IPS-11a (cell line): ENCODE data around the gene PIK3R2.
A peak's percentile ranks its signal among the peaks of the same experiment; 100 is the strongest.
"Not testable (repeated sequence)": the region's sequence is repeated elsewhere in the genome, so short reads cannot be mapped to it uniquely, and the experiment has no call there.

Experiments
- H3K4me3 ChIP-seq: one replicate; pipeline ENCODE4 v1.5.1; 2013; ENCODE audit warnings: low read depth, low read length, control low read depth

The PIK3R2 gene

GRCh38 chr19:18152442-18152816, 534 bp upstream of the PIK3R2 start:
- H3K4me3 ChIP-seq: peak overlapping the region; percentile 63

- peak overlapping the region; percentile 76 for H3K4me3 ChIP-seq
Measured at GRCh38 chr19:18153556-18154134, 682 bp downstream of the PIK3R2 start.

GRCh38 chr19:18155095-18156087, 2.4 kb downstream of the PIK3R2 start:
- H3K4me3 ChIP-seq: no peak overlapping the region

GRCh38 chr19:18156268-18156667, 3.3 kb downstream of the PIK3R2 start:
- no peak overlapping the region for H3K4me3 ChIP-seq

- no peak overlapping the region for H3K4me3 ChIP-seq
Measured at GRCh38 chr19:18156841-18157464, 4.0 kb downstream of the PIK3R2 start.

- no peak overlapping the region for H3K4me3 ChIP-seq
Measured at GRCh38 chr19:18157465-18158063, 4.6 kb downstream of the PIK3R2 start.

GRCh38 chr19:18158467-18158866, 5.5 kb downstream of the PIK3R2 start:
- H3K4me3 ChIP-seq: no peak overlapping the region

- H3K4me3 ChIP-seq: not testable (repeated sequence)
Measured at GRCh38 chr19:18159059-18159616, 6.2 kb downstream of the PIK3R2 start.

GRCh38 chr19:18159810-18160209, 6.8 kb downstream of the PIK3R2 start:
- H3K4me3 ChIP-seq: no peak overlapping the region

- H3K4me3 ChIP-seq: no peak overlapping the region
Measured at GRCh38 chr19:18160493-18160970, 7.6 kb downstream of the PIK3R2 start.

- no peak overlapping the region for H3K4me3 ChIP-seq
Measured at GRCh38 chr19:18160971-18161635, 8.1 kb downstream of the PIK3R2 start.

- H3K4me3 ChIP-seq: no peak overlapping the region
Measured at GRCh38 chr19:18161636-18162002, 8.7 kb downstream of the PIK3R2 start.

GRCh38 chr19:18164072-18164471, 11.1 kb downstream of the PIK3R2 start:
- no peak overlapping the region for H3K4me3 ChIP-seq

GRCh38 chr19:18165794-18166544, 13.0 kb downstream of the PIK3R2 start:
- H3K4me3 ChIP-seq: no peak overlapping the region

GRCh38 chr19:18167011-18167410, 14.0 kb downstream of the PIK3R2 start:
- no peak overlapping the region for H3K4me3 ChIP-seq

- no peak overlapping the region for H3K4me3 ChIP-seq
Measured at GRCh38 chr19:18167975-18168645, 15.1 kb downstream of the PIK3R2 start.

- no peak overlapping the region for H3K4me3 ChIP-seq
Measured at GRCh38 chr19:18168673-18169381, 15.9 kb downstream of the PIK3R2 start.

- no peak overlapping the region for H3K4me3 ChIP-seq
Measured at GRCh38 chr19:18170714-18171255, 17.8 kb downstream of the PIK3R2 start.
